ENCODE measurements around the gene ZNF385B. TPM values are rescaled to one million over a fixed set of nuclear protein-coding genes. Genes with fewer than 3 reads are reported as not detected.

ZNF385B gene
- total RNA-seq, 4 donors from 2014 or later, result 2.2 to 5.0 (median 4.0) TPM

GRCh38 chr2:179842498-179843153, 18.8 kb downstream of the ZNF385B start:
- Histone ChIP-seq H3K27ac (replicated peaks in 1 of 4) (no peak overlapping the region), H3K36me3 (no peaks in the 10 kb centered on the region), H3K9me3 (no peaks in the 10 kb centered on the region), H3K4me3 (no peak overlapping the region), H3K27me3 (no peaks in the 10 kb centered on the region), H3K4me1 (peaks cover 0 to 15% (median 12%) of the 10 kb centered on the region in 4 donors)
- DNase-seq (ENCODE audit: extremely low spot score), result no peak
- 55% methylated on average over 4 of the region's 4 CpGs for WGBS
- peak in 2 of 3 experiments; percentile 19 to 33 for TF ChIP-seq CTCF (IDR thresholded peaks at IDR 0.05)
- no peak for TF ChIP-seq POLR2A (IDR thresholded peaks at IDR 0.05; ENCODE audit: low read depth)
- TF ChIP-seq POLR2AphosphoS5 (IDR thresholded peaks at IDR 0.05), result no peak
- TF ChIP-seq EP300 (IDR thresholded peaks at IDR 0.05), result no peak
- intact Hi-C loops (cut with DNase I), result no loop called here

- H3K27ac ChIP-seq (replicated peaks in 1 of 4), result no peak overlapping the region
- 83% methylated on average over 1 of the region's 1 CpG for WGBS
- no peaks in the 10 kb centered on the region for H3K9me3 ChIP-seq
- H3K4me3 ChIP-seq, result no peak overlapping the region
- no peaks in the 10 kb centered on the region for H3K27me3 ChIP-seq
- DNase-seq (ENCODE audit: extremely low spot score), result no peak
- no peaks in the 10 kb centered on the region for H3K36me3 ChIP-seq
- TF ChIP-seq EP300 (IDR thresholded peaks at IDR 0.05), result no peak
- TF ChIP-seq CTCF (IDR thresholded peaks at IDR 0.05), result no peak
- H3K4me1 ChIP-seq, result peaks cover 0 to 20% (median 12%) of the 10 kb centered on the region in 4 donors
- intact Hi-C loops (cut with DNase I), result no loop called here
These were observed 20.6 kb downstream of the ZNF385B start for GRCh38 chr2:179840840-179841239.

- Histone ChIP-seq H3K4me3 (no peak overlapping the region), H3K27ac (replicated peaks in 1 of 4) (no peak overlapping the region), H3K36me3 (no peaks in the 10 kb centered on the region), H3K27me3 (no peaks in the 10 kb centered on the region), H3K9me3 (no peaks in the 10 kb centered on the region), H3K4me1 (peaks cover 0 to 16% (median 9%) of the 10 kb centered on the region in 4 donors)
- intact Hi-C loops (cut with DNase I), result no loop called here
- DNase-seq (ENCODE audit: extremely low spot score), result no peak
- WGBS, result 64% methylated on average over 4 of the region's 4 CpGs
- TF ChIP-seq CTCF (IDR thresholded peaks at IDR 0.05) (no peak), EP300 (IDR thresholded peaks at IDR 0.05) (no peak), POLR2AphosphoS5 (IDR thresholded peaks at IDR 0.05) (no peak), POLR2A (IDR thresholded peaks at IDR 0.05; ENCODE audit: low read depth) (no peak)
These were observed 24.0 kb downstream of the ZNF385B start for GRCh38 chr2:179837408-179837807.

GRCh38 chr2:179830043-179830787, 31.2 kb downstream of the ZNF385B start:
- no peak for TF ChIP-seq EP300 (IDR thresholded peaks at IDR 0.05)
- no peak for TF ChIP-seq POLR2AphosphoS5 (IDR thresholded peaks at IDR 0.05)
- no peak for TF ChIP-seq POLR2A (IDR thresholded peaks at IDR 0.05; ENCODE audit: low read depth)
- no peak for TF ChIP-seq CTCF (IDR thresholded peaks at IDR 0.05)
- H3K36me3 ChIP-seq, result no peaks in the 10 kb centered on the region
- WGBS, result 86% methylated on average over 3 of the region's 3 CpGs
- H3K9me3 ChIP-seq, result no peaks in the 10 kb centered on the region
- peaks cover 0 to 13% (median 2%) of the 10 kb centered on the region in 4 donors for H3K4me1 ChIP-seq
- H3K4me3 ChIP-seq, result no peak overlapping the region
- no peak overlapping the region for H3K27ac ChIP-seq (replicated peaks in 1 of 4)
- H3K27me3 ChIP-seq, result no peaks in the 10 kb centered on the region
- intact Hi-C loops (cut with DNase I), result no loop called here
- DNase-seq (ENCODE audit: extremely low spot score), result no peak

Measured in esophagus muscularis mucosa (tissue), 4 donors.